ENCODE data around the gene ADNP2.

The ADNP2 gene

DNA sequence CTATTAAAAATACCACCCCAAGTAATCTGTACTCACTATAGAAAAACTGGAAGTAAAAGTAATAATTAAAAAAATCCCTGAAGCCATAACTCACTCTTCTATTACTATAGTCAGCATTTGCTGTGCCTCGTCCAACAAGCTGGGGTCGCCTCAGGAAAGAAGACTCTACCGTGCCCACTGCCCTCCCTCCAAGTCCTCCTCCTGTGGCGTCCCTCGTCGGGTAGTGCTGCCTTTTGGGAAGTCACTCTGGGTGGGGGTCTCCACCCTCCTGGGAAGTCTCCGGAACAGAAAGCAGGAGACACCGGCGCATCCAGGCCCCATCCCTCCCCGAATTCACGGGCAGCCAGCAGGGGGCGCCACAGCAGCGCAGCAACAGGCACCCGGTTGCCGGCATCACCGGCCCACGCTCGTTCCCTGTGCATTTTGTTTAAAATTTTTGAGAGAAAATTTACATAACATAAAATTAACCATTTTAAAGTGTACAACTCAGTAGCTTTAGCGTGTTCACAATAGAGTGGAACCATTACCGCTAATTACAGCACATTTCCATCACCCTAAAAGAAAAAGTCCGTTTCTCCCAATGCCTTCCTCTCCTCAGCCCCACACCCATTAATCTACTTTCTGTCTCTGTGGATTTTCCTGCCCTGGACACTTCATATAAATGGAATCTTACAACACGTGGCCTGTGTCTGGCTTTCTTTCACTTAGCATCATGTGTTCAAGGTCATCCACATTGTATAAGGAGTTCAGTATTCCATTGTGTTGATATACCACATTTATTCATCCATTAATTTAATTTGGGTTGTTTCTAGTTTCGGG is 62.2 kb downstream of the ADNP2 start:
- DNase-seq (ENCODE audit: low read depth, low spot score): no peak

- DNase-seq (ENCODE audit: low read depth, low spot score): no peak
Observed at GRCh38 chr18:80172056-80172455, 63.0 kb downstream of the ADNP2 start.

GRCh38 chr18:80173060-80173459 is 64.0 kb downstream of the ADNP2 start:
- DNase-seq (ENCODE audit: low read depth, low spot score): no peak

DNA sequence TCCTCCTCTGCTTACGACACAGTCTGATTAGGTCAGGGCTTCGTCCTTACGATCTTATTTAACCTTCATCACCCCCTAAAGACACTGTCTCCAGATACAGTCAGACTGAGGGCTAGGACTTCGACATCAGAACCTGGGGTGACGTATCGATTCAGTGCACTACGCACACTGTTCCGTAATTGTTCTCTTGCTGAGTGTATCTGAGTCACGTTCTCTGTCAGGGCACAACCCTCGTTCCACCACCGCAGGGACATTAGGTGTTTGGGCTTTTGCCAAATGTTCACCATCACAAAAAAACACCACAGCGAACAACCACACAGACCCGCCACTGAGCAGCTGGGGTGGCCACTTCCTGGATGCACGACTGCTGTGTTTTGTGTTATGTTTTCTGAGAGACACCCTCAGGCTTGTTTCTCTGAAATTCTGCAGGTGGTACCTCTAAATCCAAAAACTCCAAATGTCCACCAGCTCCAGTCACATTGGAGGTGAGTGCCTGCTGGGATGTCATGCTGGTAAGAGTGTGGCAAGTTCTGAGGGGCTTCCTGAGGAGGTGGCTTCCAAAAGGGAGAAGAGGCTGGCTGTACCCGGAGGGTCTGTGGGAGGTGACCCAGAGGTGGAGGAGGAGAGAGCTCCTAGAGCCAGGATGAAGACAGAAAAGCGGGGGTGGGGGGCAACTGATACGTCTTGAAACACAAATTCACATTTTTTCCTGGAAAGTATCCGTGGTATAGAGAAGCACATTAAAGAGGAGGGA is 66.6 kb downstream of the ADNP2 start:
- no peak for DNase-seq (ENCODE audit: low read depth, low spot score)

- no peak for DNase-seq (ENCODE audit: low read depth, low spot score)
Observed at GRCh38 chr18:80176334-80177073, 67.4 kb downstream of the ADNP2 start.

DNA sequence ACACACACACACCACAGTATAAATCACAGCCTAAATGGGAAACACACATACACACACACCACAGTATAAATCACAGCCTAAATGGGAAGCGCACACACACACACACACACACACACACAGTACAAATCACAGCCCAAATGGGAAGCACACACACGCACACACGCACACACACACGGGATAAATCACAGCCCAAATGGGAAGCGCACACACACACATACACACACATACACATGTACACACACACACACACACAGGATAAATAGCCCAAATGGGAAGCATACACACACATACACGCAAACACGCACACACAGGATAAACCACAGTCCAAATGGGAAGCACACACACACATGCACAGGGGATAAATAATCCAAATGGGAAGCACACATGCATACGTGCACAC is 68.1 kb downstream of the ADNP2 start:
- DNase-seq (ENCODE audit: low read depth, low spot score): no peak

DNA sequence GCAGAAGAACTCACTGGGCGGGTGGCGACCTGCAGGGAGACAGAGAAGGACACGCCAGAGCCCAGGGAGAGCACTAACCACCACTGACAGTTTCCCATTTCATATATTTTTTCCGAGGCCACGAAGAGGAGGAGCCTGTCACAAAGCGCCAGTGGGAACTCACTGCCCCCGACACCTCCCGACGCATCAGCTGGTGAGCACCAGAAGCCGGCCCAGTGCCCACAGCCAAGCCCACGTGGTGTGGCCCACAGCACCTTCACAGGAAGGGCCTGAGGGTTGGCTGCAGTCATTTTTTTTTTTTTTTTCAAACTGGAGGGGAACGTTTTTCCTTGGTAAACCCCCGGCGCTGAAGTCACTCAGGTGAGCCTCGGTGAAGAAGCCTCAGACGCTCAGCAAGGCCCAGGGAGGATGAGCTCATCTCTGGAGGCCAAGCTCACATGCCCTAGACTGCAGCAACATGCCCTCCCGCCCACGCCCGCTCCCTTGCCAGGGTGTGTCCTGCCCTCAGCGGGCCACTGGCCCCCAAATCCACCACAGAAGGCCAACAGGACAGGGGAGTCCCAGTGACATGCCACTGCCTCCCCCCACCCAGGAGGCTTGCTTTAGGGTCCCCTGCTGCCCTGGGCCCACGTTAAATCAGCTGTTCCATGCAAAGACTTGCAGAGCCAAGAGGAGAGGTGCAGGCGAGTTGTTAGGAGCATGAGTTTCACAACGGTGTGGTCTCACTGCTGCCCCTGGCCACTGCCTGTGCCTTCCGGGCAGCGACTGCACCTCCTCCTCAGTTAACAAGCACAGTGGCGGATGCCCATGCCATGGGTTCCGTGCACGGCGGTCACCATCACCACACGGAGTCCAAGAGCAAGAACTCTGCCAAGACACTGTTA is 70.1 kb downstream of the ADNP2 start:
- DNase-seq (ENCODE audit: low read depth, low spot score): no peak

GRCh38 chr18:80179857-80180558 is 70.9 kb downstream of the ADNP2 start:
- DNase-seq (ENCODE audit: low read depth, low spot score): no peak

GRCh38 chr18:80180778-80181564 is 71.9 kb downstream of the ADNP2 start:
- no peak for DNase-seq (ENCODE audit: low read depth, low spot score)

- no peak for DNase-seq (ENCODE audit: low read depth, low spot score)
Observed at GRCh38 chr18:80181642-80182461, 72.8 kb downstream of the ADNP2 start.

- no peak for DNase-seq (ENCODE audit: low read depth, low spot score)
Observed at GRCh38 chr18:80182855-80183254, 73.8 kb downstream of the ADNP2 start.

GRCh38 chr18:80183273-80184050 is 74.4 kb downstream of the ADNP2 start:
- DNase-seq (ENCODE audit: low read depth, low spot score): no peak

DNA sequence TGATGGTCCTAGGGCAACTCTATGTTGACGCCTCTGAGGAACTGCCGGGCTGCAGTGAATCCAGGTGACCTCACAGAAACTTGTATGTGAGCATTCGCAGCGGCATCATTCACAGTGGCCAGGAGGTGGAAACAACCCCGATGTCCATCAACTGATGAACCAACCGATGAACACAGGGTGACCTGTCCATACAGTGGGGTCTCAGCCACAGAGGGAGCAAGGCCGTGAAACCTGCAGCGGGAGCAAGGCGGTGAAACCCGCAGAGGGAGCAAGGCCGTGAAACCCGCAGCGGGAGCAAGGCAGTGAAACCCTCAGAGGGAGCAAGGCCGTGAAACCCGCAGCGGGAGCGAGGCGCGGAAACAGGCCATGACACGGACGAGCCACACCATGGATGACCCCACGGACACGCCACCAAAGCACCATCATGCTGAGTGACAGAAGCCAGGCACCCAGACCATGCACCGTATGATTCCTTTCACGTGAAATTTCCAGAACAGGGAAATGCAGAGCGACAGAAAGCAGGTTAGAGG is 75.2 kb downstream of the ADNP2 start:
- no peak for DNase-seq (ENCODE audit: low read depth, low spot score)

- no peak for DNase-seq (ENCODE audit: low read depth, low spot score)
Observed at GRCh38 chr18:80185545-80185944, 76.5 kb downstream of the ADNP2 start.

DNA sequence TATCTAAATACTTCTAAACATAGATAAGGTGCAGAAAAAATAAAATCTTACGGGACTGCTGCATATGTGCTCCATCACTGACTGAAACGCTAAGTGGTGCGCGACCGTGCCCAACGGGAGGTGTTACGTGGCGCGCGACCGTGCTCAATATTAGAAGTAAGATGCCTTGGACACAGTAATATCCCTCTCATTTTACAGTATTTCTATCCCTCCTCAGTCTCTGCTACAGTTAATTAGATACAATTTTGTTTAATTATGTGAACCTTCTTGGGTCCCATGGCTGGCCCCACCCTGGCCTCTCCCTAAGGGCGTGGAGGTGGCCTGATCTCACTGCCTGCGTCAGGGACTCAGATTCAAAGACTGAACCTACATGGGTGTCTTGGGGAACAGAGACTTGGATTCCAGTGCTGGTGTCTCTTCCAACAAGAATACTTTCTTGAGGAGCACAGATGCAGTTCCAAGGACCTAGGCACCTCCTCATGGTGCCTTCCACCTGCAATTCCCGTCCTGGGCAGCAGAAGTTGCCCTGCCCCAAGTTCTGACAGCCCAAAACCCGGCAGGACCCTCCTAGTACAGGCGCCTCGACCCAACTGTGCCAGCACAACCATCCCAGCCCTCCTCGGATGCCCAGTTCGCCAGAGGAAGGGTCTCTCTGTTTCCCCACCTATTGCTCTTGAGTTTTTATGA is 79.0 kb downstream of the ADNP2 start:
- DNase-seq (ENCODE audit: low read depth, low spot score): no peak

DNA sequence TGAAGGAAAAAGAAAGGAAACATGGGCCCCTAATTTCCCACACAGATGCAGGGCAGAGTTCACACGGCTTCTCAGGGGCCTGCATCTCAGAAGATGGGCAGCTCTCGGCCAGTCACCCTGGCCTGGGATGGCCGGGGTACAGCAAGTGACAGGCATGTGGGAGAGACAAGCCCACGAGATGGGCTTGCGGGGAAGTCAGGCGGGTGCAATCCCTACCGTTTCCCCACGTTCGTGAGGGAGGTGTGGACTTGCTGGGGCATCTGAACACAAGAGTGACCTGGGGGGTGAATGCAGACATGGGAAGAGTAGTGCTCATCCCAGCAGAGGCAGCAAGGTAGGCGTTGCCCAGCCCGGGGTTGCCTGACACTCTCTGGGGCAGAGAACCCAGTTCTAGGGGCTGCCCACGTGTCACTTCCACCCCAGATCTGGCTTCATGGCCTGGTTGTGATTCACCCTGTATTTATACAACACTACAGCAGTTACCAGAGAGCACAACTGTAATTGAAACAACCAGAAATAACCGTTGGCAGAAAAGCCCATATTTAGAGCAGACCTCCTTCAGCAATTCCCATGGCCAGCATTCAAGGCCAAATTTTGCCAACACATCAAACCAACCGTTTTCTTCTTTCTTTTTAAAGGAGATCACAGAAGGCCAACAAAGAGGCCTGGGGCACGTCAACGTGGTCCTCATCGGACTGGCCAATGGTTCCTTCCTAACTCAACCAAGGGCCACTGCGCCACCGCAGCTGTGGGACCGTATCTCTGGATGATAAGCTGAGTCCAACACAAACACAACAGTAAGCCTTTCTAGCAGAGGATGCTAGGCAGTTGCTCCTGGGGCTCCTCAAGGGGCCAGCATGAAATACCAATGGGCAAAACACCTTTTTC is 79.8 kb downstream of the ADNP2 start:
- DNase-seq (ENCODE audit: low read depth, low spot score): no peak

- no peak for DNase-seq (ENCODE audit: low read depth, low spot score)
Observed at GRCh38 chr18:80189531-80189865, 80.4 kb downstream of the ADNP2 start.
